Measurements from ENCODE around the gene GMDS. TPM values are rescaled to one million over a fixed set of nuclear protein-coding genes. Genes with fewer than 3 reads are reported as not detected.
A peak's percentile ranks its signal among the peaks of the same experiment; 100 is the strongest.

The GMDS gene
- total and polyA plus RNA-seq, 2 of the 13 experiments (the other 11 are each of a cell fraction or from before 2014, with no cell fraction given) = 64.4 to 112 TPM

- POLR2A ChIA-PET = no interaction called here
- Histone ChIP-seq H3K9ac (ENCODE audit: insufficient read depth, low read depth, low read length) (no peak overlapping the region), H3K9me3 (ENCODE audit: low read length) (no peaks in the 10 kb centered on the region), H4K20me1 (ENCODE audit: insufficient read depth, low read length) (no peaks in the 10 kb centered on the region; the same call in 1 of the 2 replicates), H3K27ac (ENCODE audit: extremely low read length, insufficient read depth, low read length) (no peak overlapping the region), H3K36me3 (replicated peaks in 1 of 2; ENCODE audit: control insufficient read depth in 1 of 2, insufficient read depth in 2 of 2, low read length in 2 of 2) (peaks cover 8 to 39% of the 10 kb centered on the region in 2 experiments), H3K4me3 (replicated peaks in 1 of 3; ENCODE audit: insufficient read depth in 1 of 3, low read depth in 2 of 3, low read length in 3 of 3) (no peak overlapping the region), H3K4me1 (ENCODE audit: insufficient read depth, low read length) (no peaks in the 10 kb centered on the region), H3K79me2 (ENCODE audit: insufficient read depth, low read length) (no peaks in the 10 kb centered on the region), H3K4me2 (ENCODE audit: low read depth, low read length) (no peak overlapping the region), H3K27me3 (ENCODE audit: control insufficient read depth in 1 of 2, insufficient read depth in 2 of 2, low read length in 2 of 2) (no peaks in the 10 kb centered on the region), H2AFZ (ENCODE audit: low read length) (no peak overlapping the region)
- 91% methylated on average over 1 of the region's 1 CpG for WGBS (ENCODE audit: low lambda C conversion rate)
- CTCF ChIA-PET (ENCODE audit: low intra/inter-chr PET ratio, low total read pairs) = no interaction called here
- intact Hi-C loops (cut with micrococcal nuclease; ENCODE audit: unreplicated experiment) = no loop called here
- in situ Hi-C loops (cut with HindIII; ENCODE audit: extremely low pct_ligation_motif_present, low pct_unique_long_range_greater_than_20kb) = no loop called here
- TF ChIP-seq ARNT (IDR thresholded peaks at IDR 0.05) (no peak), POLR2A (IDR thresholded peaks at IDR 0.05; ENCODE audit: insufficient read depth in 1 of 2, low read depth in 2 of 2, low read length in 2 of 2) (no peak), PHF21A (CRISPR knock-in tag; IDR thresholded peaks at IDR 0.05) (no peak)
- no peak for ATAC-seq
- DNase-seq (ENCODE audit: low spot score) = no peak
- no TSS peak for BruUV-seq (replicated peaks)
- no peak for FAIRE-seq
Measured at GRCh38 chr6:1906014-1906413, 339.4 kb downstream of the GMDS start.

GRCh38 chr6:1904898-1905297 is 340.5 kb downstream of the GMDS start:
- no peaks in the 10 kb centered on the region; the same call in 1 of the 2 replicates for H4K20me1 ChIP-seq (ENCODE audit: insufficient read depth, low read length)
- in situ Hi-C loops (cut with HindIII; ENCODE audit: extremely low pct_ligation_motif_present, low pct_unique_long_range_greater_than_20kb) = no loop called here
- no peak for DNase-seq (ENCODE audit: low spot score)
- H3K9ac ChIP-seq (ENCODE audit: insufficient read depth, low read depth, low read length) = no peak overlapping the region
- FAIRE-seq = no peak
- ChIA-PET CTCF (ENCODE audit: low intra/inter-chr PET ratio, low total read pairs) (no interaction called here), POLR2A (no interaction called here)
- 95% methylated on average over 6 of the region's 6 CpGs for WGBS (ENCODE audit: low lambda C conversion rate)
- BruUV-seq (replicated peaks) = no TSS peak
- no peak overlapping the region for H2AFZ ChIP-seq (ENCODE audit: low read length)
- H3K27ac ChIP-seq (ENCODE audit: extremely low read length, insufficient read depth, low read length) = no peak overlapping the region
- no peaks in the 10 kb centered on the region for H3K9me3 ChIP-seq (ENCODE audit: low read length)
- no peaks in the 10 kb centered on the region for H3K4me1 ChIP-seq (ENCODE audit: insufficient read depth, low read length)
- no peaks in the 10 kb centered on the region for H3K27me3 ChIP-seq (ENCODE audit: control insufficient read depth in 1 of 2, insufficient read depth in 2 of 2, low read length in 2 of 2)
- no peak overlapping the region for H3K4me3 ChIP-seq (replicated peaks in 1 of 3; ENCODE audit: insufficient read depth in 1 of 3, low read depth in 2 of 3, low read length in 3 of 3)
- intact Hi-C loops (cut with micrococcal nuclease; ENCODE audit: unreplicated experiment) = no loop called here
- no peak for ATAC-seq
- peak; percentile 59 for TF ChIP-seq RBM22 (optimal IDR thresholded peaks at IDR 0.05; ENCODE audit: low read length)
- no peak for TF ChIP-seq ZKSCAN5 (CRISPR knock-in tag; IDR thresholded peaks at IDR 0.05)
- no peak overlapping the region for H3K4me2 ChIP-seq (ENCODE audit: low read depth, low read length)
- no peaks in the 10 kb centered on the region for H3K79me2 ChIP-seq (ENCODE audit: insufficient read depth, low read length)
- H3K36me3 ChIP-seq (replicated peaks in 1 of 2; ENCODE audit: control insufficient read depth in 1 of 2, insufficient read depth in 2 of 2, low read length in 2 of 2) = peaks cover 10 to 39% of the 10 kb centered on the region in 2 experiments
